ENCODE data around the gene TMEM63B.
A peak's percentile ranks its signal among the peaks of the same experiment; 100 is the strongest.
"Not testable (repeated sequence)": the region's sequence is repeated elsewhere in the genome, so short reads cannot be mapped to it uniquely, and the experiment has no call there.

The TMEM63B gene

DNA sequence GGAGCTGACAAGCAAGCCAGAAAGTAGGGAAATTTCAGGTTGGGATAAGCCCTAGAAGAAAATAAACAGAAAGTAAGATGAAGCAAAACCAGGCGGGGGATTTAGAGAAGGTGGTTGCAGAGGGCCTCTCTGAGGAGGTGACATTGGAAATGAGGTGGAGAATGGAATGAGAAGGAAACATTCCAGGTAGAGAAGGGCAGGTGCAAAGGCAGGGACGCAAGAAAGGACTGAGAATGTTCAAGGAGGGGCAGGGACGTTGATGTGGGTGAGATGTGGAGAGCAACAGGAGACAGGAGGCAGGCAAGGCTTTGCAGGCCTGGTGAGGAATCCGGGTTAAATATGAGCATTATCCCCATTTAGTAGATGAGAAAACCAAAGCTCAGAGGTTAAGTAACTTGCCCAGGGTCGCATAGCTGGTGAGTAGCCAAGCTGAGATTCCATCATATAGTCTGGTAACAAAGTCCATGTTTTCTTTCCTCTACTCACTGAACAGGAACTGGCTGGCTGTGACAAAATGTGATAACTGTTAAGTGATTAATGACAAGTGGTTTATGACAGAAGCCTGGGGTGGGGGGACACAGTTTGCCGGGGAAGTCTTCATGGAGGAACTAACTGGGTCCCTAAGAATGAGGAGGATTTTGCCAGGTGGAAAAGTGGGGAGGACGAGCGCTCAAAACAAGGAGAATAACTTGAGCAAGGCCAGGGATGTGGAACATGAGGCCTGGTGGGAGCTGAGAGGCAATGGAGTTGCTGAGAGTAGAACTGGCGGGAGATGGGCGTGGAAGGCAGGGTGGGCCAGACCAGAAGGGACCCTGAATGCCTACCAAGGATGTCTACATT, 32.7 kb upstream of the TMEM63B start:
- no peak for DNase-seq

DNA sequence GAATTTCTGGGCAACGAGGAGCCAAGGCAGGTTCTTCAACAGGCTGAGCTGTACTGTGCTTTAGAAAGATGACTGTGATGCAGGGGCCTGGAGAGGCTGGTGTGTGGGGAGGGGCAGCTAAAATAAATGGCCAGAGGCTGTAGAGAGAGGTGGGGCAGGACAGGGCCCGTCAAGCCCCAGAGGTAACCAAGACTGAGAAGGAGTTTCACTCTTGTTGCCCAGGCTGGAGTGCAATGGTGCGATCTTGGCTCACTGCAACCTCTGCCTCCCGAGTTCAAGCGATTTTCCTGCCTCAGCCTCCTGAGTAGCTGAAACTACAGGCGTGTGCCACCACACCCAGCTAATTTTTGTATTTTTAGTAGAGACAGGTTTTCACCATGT, 32.1 kb upstream of the TMEM63B start:
- DNase-seq = not testable (repeated sequence)

DNA sequence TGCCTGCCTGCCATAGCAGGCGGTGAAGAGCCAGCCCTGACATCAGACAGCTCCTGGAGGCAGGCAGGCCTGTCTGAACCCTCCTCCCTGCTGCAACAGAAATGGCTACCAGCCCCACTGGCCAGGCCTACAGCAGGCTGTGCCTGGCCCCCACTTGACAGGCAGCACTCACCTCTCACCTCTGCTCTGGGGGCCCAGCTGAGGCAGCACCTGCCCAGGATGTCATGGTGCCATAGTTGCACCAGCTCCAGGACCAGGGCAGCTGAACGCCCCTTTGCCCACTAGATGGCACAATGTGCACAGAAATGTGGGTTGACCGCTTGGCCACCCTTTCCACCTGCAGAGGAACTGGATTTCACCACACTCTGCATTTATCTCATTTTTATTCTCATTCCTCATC, 30.7 kb upstream of the TMEM63B start:
- DNase-seq = peak; percentile 79 to 80

DNA sequence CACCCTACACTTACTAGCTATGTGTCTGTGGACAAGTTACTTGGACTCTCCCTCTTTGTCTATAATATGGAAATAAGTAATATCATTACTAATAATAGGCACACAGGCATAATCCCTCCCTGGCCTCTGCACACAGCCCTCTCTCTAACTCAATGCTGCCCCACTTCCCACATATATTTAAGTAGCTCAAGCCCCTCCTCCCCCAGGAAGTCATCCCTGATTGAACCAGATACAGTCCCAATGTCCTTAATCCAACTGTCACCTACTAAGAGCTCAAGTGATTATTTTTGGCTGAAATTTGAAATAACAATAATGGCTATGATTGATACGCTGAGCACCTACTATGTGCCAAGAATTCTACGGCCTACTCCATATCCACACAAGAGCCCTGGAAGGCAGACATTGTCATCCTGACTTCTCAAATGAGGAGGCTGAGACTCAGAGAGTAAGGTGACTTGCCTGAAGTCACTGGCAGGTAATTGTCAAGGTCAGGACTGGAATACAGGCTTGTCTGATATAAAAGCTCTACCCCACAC, 29.5 kb upstream of the TMEM63B start:
- DNase-seq = no peak

DNA sequence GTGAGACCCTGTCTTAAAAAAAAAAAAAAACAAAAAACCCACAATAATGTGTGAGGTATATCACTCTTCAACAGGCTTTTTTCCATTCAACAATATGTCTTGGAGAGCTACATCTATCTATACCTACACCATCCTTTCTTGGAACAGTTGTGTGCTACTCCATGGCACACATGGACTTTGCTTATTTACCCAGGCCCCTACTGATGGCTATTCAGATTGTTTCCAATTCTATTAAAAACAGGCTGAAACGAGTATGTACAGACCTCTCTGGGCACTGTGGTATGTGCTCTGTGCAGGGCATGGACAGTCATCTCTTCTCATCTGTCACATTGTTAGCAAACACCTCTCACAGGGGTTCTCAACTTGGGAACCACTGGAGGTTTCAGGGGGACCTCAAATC, 28.2 kb upstream of the TMEM63B start:
- no peak for DNase-seq

DNA sequence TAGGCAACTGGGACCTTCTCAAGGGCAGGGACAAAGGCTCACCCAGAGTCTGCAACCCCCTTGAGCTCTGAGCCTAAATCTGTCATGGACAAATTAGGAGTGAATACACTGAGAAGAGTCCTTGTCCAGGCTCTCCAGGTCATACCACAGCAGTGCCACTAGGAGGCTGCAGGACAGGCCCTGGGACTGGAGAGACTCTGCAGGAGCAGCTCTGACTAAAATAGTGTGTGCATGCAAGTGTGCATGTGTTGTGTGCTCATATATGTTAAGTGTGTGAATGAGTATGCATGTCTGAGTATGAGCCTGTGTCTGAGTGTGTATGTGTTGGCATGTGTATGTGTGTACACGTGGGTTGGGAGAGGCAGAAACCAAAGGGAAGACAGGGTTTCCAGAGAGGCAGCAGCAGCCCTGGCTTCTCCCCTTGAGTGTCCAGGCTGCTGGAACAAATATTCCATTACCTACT, 27.2 kb upstream of the TMEM63B start:
- DNase-seq = no peak

DNA sequence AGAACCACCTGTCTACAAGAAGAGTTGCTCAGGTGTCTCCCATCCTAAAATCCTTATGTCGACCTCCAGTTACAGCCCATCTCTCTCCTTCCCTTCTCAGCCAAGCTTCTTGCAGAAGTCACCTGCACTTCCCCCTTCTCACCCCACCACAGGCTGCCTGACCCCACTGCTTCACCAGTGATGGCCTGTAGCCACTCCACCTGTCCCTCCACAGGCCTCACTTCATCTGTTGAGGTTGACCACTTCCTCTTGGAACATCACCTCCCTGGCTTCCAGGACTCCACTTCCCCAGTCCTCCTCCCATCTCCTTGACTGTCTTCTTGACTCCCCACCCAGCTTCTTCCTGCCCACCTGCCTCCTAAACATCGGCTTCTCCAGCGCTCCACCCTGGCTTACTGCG, 25.5 kb upstream of the TMEM63B start:
- no peak for DNase-seq

DNA sequence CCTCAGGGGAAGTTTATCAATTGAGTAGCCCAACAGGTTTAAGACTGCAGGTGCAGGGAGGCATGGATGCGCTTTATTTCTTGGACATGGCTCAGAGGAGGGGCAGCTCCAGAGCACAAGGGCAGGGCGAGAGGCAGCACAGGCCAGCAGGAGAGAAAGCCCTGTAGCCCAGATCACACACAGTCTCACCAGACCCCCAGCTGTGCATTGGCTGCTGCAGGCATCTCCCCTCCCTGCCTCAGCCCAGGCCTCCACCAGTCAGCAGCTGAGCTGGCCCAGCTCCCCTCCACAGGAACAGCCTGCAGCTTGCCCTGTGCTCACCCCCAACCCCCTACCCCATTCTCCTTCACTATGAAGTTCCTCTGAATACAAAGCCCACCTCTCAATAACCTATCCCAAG, 24.8 kb upstream of the TMEM63B start:
- no peak for DNase-seq

DNA sequence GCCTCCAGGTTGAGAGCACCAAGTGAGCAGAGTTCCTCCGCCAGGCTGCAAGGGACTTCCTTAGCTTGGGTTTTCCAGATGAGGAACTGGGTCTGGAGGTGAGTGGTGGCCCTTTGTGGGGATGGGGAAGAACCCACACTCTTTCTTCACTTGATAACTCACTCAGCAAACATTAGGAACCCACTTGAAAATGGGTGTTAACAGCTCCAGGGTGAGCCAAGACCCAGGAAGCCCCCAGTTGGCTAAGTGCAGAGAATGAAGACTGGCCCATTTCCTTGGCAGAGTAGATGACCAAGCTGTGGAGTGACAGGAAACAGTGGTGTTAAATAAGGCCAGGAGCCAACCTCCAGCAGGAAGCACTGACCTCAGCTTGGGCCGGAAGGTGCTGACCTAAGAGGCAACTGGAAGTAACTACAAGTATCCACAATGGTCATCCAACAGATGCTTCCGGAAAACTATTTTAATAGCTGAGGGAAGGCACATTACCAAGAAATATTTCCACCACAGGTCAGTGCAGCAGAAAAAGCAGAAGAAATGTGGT, 22.8 kb upstream of the TMEM63B start:
- no peak for DNase-seq

DNA sequence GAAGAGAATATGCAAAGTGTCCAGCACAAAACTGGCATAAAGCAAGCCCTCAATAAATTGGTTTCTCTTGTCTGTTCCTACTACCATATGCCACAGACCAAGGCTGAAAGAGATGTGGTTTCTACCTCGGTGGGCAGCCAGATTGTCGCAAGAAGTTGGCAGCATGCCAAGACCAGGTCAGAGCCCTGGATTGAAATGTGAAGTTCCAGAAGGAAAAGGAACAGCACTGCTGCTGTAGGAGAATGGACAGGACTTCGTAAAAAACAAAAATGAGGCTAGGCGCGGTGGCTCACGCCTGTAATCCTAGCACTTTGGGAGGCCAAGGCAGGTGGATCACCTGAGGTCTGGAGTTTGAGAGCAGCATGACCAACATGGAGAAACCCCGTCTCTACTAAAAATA, 22.2 kb upstream of the TMEM63B start:
- DNase-seq = no peak

DNA sequence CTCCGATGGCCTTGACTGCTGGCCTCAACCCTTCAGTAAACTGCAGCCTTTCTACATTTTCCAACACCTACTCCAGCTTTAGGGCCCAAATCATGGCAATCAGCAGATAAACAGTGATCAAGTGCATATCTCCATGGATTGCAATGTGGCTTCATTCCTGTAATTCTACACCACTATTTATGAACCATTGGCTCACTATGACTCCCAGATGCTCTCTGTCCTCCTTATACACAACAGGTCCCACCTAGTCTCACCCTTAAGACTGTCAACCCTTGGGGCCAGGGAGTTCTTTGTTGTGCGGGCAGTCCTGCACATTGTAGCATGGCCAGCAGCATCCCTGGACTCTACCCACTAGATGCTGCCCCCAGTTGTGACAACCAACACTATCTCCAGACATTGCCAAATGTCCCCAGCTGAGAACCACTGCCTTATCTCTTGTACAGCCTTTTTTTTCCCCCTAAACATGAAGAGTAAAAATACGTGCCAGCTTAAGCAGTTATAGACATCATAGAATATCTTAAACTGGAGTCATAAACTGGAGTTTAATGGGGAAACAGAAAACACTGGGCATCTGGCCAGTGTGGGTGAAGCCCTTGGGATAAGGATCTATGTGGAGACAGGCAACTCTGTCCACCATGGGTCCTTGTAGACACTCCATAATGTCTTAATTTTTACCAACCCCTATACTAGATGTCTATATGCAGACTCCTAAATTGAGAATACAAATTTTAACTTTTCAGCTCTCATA, 21.2 kb upstream of the TMEM63B start:
- DNase-seq = no peak

DNA sequence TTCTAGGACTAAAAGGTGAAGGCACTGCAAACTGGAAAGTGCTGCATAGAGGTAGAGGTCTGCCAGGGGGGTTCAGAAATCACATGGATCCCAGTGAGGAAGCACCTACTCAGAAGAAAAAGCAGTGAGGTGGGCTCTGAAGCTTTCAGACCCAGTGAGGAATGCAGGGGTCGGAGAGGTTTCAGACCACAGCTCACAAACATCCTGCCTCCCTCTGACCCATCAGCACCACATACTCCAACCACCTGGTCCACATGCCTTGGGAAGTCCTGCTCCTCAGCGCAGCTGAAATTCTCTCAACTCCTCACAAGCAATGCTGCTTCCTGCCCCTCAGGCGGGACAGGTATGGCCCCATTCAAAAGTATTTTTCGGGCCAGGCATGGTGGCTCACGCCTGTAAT, 20.3 kb upstream of the TMEM63B start:
- DNase-seq = no peak

DNA sequence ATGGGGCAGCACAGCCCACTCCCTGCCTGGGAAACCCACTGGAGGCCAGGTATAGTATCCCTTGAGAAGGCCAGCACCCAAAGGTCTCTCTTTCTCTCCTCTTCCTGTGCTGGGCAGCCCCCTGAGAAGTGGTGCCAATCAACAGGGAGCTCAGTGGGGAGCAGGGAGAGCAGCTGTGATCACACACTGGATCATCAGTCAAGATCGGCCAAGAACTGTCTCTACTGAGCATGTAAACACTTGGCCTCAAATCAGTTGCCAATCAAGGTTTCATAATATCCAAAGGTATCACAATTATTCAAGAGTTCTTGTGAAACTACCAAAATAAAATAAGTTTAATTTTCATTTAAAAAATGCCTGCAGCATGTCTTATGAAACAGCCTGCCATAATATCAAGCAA, 18.9 kb upstream of the TMEM63B start:
- DNase-seq = no peak

DNA sequence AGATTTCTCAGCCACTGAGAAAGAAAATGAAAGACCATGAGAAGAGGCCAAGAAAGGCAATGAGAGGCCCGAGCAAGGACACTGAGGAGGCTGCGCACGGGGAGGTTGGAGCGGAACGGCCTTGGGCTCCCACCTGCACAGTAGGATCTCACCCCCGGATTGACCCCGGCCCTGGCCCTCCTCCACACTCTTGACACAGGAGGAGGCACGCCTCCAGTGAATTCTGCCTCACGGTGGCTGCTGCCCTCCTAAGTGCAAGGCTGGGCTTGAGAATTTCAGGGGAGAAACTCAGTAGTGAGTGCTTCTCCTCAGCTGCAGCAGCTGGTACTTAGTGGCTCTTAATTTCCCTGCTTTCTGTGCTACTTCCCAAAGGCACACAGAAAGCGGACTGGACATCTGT, 18.1 kb upstream of the TMEM63B start:
- DNase-seq = no peak

DNA sequence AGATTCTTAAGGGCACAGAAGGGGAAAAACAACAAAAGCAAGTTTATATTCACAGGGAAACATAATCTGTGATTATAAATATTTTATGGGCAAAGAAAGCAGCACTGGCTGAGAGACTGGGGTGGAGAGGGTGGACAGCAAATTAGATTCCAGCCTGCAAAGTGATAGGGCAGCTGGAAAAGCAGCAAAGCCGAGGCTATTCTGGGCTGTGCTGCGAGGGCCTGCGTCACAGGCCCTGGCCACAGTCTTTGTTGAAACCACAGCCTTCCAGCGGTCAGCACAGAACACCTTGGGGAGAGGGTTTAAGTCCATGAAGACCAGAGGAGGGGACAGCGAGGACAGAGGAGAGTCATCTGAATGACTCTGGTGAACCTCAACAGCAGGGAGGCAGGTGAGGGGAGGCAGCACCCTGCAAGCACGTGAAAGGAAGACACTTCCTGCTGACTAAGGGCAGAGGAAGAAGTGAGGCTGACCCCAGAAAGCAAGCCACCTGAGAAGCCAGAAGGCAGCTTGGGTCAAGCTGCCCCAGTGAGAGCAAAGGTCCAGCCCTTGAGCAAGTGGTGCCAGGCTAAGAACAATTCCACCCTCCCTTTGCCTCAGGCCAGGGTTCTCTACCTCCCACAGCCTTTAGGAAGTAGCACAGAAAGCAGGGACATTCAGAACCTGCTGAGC, 17.2 kb upstream of the TMEM63B start:
- no peak for DNase-seq

DNA sequence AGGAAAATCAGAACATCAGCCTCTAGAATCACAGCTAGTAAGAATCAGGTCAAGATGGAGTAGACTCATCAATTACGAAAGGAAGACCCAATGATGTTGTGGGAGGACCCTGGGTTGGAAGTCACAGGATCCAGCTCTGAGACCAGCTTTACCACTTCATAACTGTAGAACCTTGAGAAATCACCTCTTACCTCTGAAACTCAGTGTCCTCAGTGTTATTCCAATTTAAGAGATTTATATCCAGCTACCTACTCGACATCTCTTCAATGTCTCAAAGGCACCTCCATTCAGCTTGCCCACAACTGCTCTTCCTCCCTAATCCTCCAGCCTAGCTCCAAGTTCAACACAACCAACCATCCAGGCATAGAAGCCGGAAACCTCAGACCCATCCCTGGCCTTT, 16.4 kb upstream of the TMEM63B start:
- no peak for DNase-seq

DNA sequence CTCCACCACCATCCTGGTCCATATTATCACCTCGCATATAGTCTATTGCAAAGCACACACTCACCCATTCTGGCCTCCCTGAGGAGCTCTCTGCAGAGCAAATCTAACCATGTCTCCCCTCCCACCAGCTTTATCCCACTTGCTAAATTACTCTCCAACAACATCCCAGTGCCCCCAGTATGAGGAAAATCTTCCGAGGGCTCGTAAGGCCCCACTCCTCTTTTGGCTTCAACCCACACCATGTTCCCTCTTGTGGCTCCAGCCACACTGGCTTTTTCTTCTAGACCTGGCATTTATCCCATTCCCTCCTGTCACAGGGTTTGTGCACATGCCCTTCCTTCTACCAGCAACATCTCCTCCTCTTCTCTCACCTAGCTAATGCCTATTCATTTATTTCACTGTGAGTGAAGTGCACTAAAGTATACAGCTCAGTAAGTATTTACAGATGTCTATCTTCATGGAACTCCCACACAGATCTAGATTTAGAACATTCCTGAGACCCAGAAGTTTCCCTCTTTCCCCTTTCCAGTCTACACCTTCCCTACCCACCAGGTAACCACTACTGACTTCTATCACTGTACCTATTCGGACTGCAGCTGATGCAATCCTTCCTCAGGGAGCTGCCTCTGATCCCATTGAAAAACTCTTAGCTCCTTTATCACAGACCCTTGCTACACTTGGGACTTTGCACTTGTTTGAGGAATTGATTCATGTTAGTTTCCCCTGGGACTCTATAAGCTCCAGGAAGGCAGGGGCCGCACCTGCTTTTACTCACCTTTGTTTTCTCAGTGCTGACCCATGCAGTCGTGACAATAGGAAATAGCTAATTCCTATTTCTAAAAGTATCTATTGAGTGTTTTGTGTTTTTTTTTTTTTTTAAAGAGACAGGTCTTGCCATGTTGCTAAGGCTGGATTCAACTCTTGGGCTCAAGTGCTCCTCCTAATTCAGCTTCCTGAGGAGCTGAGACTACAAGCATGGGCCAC, 15.6 kb upstream of the TMEM63B start:
- no peak for DNase-seq

DNA sequence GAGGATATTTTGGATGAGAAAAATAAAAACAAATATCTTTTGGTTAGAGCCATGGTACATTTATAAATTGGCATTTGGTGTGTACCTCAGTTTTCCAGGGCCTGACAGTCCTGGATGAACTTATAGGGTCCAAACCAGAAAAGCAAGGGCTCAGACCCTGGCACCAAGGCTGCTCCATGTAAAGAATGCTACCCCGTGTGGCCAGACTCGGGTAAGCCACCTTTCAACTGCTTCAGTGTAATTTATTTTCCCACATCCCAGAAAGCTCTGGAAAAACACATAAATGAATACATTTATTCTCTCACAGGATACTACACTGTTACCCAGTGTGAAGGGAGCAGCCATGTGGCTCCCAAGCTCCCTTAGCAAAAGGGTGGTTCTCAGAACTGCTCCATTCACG, 13.9 kb upstream of the TMEM63B start:
- no peak for DNase-seq

DNA sequence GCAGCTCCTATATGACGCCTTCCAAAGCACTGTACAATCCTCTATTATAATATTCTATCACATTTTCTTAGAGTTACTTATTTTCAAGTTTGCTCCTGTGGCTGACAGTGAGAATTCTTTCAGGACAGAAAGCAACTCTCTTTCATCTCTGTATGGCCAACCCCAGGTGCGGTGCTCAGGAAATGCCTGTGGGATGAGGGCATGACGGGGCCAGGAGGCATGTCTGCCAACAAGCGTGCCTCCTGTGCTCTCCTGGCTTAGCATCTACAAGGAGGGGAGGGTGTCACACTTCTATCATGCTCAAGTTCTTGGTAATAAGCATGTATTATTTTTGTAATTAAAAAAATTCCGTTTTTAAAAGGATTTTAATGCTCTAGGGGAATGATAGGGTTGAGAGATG, 11.5 kb upstream of the TMEM63B start:
- no peak for DNase-seq

DNA sequence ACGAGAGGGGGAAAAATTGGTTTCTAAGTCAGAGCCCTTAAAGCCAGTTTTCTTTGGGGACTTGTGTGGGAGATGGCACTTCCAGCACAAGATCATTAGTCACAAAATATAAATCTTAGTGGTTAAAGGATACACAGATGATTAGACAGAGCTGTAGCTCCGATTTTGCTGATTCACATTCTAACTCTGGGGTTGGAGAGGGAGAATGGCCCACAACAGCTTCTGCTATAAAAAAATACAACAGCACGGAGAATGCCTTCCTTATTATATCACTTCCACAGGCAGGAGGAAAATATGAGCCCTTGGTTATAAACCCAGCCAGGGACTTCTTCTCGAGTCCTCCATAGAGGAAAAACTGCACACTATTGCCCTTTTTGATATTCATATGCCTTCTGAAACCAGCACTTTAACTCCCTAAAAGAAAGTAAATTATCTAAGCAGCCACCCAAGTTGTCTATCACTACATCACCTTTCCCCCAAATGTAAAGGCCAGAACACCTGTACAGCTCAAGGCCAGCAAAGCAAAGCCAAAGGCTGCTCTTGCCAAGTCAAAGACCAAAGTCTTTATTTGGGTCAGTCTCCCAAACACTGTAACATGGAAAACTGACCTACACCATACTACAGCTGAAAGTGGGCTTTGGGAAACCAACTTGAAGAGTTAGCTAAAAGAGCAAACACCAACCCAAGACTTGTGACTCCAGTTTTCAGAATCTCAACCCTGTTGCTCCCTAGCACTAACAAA, 10.5 kb upstream of the TMEM63B start:
- no peak for DNase-seq
